GM18873 (cell line): ENCODE data around the gene UBE2E2.
A peak's percentile ranks its signal among the peaks of the same experiment; 100 is the strongest.

ENCODE experiments used
- ATAC-seq: cut with Tn5 transposase; IDR thresholded peaks from one replicate; pipeline ENCODE4 v1.9.1; 2021; ENCODE audit warnings: mild to moderate bottlenecking, moderate library complexity, moderate number of reproducible peaks; ENCODE audit not compliant: unreplicated experiment, low FRiP score

Gene UBE2E2

GRCh38 chr3:23372285-23372684 is 169.2 kb downstream of the UBE2E2 start:
- ATAC-seq: no peak

- no peak for ATAC-seq
Measured at GRCh38 chr3:23376516-23377248, 173.6 kb downstream of the UBE2E2 start.

- no peak for ATAC-seq
Measured at GRCh38 chr3:23377928-23378672, 175.0 kb downstream of the UBE2E2 start.

GRCh38 chr3:23383875-23384274 is 180.7 kb downstream of the UBE2E2 start:
- ATAC-seq: no peak

GRCh38 chr3:23385327-23385726 is 182.2 kb downstream of the UBE2E2 start:
- ATAC-seq: no peak

- ATAC-seq: no peak
Measured at GRCh38 chr3:23387286-23387918, 184.3 kb downstream of the UBE2E2 start.

GRCh38 chr3:23389089-23389488 is 186.0 kb downstream of the UBE2E2 start:
- ATAC-seq: no peak

GRCh38 chr3:23389686-23390085 is 186.6 kb downstream of the UBE2E2 start:
- ATAC-seq: peak; percentile 48

- no peak for ATAC-seq
Measured at GRCh38 chr3:23390446-23390845, 187.3 kb downstream of the UBE2E2 start.

- no peak for ATAC-seq
Measured at GRCh38 chr3:23390989-23391553, 187.9 kb downstream of the UBE2E2 start.

GRCh38 chr3:23395115-23395514 is 192.0 kb downstream of the UBE2E2 start:
- ATAC-seq: peak; percentile 70

GRCh38 chr3:23396746-23397145 is 193.6 kb downstream of the UBE2E2 start:
- ATAC-seq: no peak

GRCh38 chr3:23399221-23399620 is 196.1 kb downstream of the UBE2E2 start:
- no peak for ATAC-seq

GRCh38 chr3:23402728-23403492 is 199.8 kb downstream of the UBE2E2 start:
- ATAC-seq: no peak

GRCh38 chr3:23404246-23404645 is 201.1 kb downstream of the UBE2E2 start:
- no peak for ATAC-seq

GRCh38 chr3:23405081-23405480 is 202.0 kb downstream of the UBE2E2 start:
- ATAC-seq: peak; percentile 39

- no peak for ATAC-seq
Measured at GRCh38 chr3:23406601-23407000, 203.5 kb downstream of the UBE2E2 start.

GRCh38 chr3:23418026-23418425 is 214.9 kb downstream of the UBE2E2 start:
- no peak for ATAC-seq

- ATAC-seq: peak; percentile 38
Measured at GRCh38 chr3:23421811-23422516, 218.8 kb downstream of the UBE2E2 start.

- peak; percentile 83 for ATAC-seq
Measured at GRCh38 chr3:23422517-23422851, 219.4 kb downstream of the UBE2E2 start.
